ENCODE results near the gene NCAPD2. TPM values are rescaled to one million over a fixed set of nuclear protein-coding genes. Genes with fewer than 3 reads are reported as not detected.
A peak's percentile ranks its signal among the peaks of the same experiment; 100 is the strongest.

NCAPD2 gene, protein sequence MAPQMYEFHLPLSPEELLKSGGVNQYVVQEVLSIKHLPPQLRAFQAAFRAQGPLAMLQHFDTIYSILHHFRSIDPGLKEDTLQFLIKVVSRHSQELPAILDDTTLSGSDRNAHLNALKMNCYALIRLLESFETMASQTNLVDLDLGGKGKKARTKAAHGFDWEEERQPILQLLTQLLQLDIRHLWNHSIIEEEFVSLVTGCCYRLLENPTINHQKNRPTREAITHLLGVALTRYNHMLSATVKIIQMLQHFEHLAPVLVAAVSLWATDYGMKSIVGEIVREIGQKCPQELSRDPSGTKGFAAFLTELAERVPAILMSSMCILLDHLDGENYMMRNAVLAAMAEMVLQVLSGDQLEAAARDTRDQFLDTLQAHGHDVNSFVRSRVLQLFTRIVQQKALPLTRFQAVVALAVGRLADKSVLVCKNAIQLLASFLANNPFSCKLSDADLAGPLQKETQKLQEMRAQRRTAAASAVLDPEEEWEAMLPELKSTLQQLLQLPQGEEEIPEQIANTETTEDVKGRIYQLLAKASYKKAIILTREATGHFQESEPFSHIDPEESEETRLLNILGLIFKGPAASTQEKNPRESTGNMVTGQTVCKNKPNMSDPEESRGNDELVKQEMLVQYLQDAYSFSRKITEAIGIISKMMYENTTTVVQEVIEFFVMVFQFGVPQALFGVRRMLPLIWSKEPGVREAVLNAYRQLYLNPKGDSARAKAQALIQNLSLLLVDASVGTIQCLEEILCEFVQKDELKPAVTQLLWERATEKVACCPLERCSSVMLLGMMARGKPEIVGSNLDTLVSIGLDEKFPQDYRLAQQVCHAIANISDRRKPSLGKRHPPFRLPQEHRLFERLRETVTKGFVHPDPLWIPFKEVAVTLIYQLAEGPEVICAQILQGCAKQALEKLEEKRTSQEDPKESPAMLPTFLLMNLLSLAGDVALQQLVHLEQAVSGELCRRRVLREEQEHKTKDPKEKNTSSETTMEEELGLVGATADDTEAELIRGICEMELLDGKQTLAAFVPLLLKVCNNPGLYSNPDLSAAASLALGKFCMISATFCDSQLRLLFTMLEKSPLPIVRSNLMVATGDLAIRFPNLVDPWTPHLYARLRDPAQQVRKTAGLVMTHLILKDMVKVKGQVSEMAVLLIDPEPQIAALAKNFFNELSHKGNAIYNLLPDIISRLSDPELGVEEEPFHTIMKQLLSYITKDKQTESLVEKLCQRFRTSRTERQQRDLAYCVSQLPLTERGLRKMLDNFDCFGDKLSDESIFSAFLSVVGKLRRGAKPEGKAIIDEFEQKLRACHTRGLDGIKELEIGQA (N-terminal part only)
- total RNA-seq (2014; rRNA removed; shearing (Covaris generic)), result 158 and 173 TPM in 2 replicates
- polyA plus RNA-seq (2015; cell fraction: cytosol; rRNA removed), result 96.4 and 104 TPM in 2 replicates
- 243 and 326 TPM in 2 replicates for polyA plus RNA-seq (2015; cell fraction: nucleus; rRNA removed)

DNA sequence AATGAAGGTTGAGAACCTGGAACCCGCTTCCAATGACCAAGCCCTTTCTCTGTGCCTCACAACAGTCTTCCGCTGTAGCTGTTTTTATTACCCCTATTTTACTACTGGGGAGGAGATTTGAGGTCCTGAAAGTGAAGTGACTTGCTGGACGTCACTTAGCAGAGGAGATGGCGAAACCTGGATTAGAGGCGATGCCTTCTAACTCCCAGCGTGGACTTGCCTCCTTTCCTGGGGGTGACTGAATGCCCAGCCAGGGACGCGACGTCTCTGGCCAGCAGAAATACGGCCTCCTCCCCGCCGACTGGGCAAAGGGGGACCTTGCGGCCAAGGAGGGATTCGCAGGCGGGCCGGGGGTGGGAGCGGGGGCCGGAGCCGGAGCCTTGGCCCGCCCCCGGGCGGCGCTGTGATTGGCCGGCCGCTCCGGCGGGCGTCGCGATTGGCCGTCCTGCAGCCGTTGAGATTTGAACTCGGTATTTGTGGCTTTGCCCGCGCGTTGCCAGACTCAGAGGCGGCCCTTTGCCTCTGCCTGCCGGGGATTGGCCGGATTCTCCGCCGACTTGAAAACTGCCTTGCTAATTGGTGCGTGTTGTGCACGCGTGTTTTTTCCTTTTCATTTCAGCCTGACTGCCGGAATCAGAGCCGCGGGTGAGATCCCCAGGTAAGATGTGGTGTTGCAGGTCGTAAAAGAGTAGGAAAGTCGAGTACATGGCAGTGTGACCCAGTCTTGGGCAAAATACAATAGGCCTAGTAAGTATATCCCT is at the start of gene NCAPD2:
NCAPD2 (plus strand) TSS at position 606 of the 761 bp plus-strand sequence. CDS start 997 bp downstream, outside the sequence.
- DNase-seq (ENCODE audit: low read depth), result peak; percentile 99

DNA sequence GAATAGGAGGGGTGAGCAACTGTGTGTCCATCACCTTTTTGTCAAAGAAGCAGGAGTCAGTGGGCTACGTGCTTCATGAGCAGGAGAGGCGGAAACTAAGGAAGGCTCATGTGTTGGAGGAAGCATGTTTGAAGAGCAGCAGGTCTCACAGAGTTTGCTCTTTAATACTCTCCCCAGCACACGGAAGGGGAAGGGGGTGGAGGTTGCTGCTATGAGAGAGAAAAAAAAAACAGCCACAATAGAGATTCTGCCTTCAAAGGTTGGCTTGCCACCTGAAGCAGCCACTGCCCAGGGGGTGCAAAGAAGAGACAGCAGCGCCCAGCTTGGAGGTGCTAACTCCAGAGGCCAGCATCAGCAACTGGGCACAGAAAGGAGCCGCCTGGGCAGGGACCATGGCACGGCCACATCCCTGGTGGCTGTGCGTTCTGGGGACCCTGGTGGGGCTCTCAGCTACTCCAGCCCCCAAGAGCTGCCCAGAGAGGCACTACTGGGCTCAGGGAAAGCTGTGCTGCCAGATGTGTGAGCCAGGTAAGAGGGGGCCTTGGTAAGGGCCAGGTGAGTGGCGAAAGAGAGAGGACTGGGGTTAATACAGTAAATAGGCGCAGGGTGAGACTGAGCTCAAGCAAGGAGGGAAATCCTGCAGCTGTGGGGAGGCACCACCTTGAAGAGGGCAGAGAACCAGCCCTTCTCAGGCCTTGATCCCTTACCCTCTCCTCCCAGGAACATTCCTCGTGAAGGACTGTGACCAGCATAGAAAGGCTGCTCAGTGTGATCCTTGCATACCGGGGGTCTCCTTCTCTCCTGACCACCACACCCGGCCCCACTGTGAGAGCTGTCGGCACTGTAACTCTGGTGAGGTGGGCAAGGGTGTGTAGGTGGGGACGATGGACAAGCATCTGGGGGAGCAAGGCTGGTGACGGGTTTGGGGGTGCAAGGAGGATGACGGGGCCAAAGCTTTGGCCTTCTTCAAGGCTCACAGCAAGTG is 48.9 kb upstream of the NCAPD2 start, which contains the start of gene CD27:
CD27 (plus strand) TSS at position 252 of the 985 bp plus-strand sequence; CDS start at position 393, 141 bp downstream.
- DNase-seq (ENCODE audit: low read depth), result no peak

DNA sequence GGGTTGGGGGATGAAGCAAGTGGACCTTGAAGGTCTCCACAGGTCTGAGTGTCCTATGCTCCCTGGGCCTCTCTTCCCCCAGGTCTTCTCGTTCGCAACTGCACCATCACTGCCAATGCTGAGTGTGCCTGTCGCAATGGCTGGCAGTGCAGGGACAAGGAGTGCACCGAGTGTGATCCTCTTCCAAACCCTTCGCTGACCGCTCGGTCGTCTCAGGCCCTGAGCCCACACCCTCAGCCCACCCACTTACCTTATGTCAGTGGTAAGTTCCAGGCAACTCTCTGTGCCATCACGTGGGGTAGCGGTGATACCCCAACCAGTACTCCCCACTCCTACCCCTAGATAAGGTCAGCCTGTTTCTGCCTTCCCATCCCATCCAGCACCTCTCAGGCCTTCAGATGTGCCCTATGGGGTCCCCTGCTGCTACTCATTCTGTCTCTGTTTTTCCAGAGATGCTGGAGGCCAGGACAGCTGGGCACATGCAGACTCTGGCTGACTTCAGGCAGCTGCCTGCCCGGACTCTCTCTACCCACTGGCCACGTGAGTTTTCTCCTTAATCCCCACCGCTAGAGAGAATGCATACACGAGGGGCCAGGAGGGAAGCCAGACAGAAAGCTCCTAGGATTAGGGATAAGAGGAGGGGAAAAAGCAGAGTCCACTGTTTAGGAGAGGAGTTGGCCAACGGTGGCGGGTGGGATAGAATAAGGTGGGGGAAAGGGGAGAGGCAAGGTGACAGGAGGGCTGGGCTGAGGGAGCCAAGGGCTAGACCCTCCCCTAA is 43.6 kb upstream of the NCAPD2 start:
- no peak for DNase-seq (ENCODE audit: low read depth)

DNA sequence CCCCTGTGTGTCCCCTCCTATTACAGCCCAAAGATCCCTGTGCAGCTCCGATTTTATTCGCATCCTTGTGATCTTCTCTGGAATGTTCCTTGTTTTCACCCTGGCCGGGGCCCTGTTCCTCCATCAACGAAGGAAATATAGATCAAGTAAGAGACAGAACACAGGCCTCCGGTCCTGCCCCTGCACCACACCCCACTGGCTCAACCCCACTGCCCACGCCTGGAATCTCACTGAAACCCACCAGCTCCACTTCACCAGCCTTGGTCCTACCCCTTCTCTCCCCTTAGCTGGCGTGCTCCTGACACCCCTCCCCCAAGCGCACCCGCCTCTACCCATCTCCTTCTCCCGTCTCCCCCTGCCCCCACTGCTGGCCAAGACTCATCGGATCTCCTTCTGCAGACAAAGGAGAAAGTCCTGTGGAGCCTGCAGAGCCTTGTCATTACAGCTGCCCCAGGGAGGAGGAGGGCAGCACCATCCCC is 43.0 kb upstream of the NCAPD2 start:
- DNase-seq (ENCODE audit: low read depth), result no peak

DNA sequence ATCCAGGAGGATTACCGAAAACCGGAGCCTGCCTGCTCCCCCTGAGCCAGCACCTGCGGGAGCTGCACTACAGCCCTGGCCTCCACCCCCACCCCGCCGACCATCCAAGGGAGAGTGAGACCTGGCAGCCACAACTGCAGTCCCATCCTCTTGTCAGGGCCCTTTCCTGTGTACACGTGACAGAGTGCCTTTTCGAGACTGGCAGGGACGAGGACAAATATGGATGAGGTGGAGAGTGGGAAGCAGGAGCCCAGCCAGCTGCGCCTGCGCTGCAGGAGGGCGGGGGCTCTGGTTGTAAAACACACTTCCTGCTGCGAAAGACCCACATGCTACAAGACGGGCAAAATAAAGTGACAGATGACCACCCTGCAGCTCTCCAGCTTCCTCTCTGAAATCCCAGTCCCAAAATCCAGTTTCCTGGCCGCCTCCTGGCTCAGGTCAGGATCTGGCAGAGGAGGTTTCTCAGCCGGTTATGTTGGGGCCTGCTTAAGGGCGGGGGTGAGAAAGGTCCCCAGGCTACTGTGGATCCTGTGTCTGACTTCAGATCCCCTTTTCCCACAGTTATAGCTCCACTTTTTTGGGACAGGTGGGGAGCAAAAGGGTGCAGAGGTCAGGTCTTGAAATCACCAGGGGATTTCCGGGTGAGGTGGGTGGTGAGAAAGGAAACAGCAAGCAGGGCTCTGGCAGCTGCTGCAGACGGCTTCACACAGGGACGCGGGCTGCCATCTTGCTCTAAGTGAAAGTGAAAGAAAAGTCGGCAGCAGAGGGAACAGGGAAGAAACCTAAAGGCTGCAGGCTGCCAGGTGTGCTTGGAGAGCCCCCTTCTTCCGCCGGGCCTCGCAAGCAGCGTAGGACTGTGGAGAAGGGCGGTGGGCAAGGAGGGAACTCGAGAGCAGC is 42.3 kb upstream of the NCAPD2 start, which contains the start of gene TAPBPL:
TAPBPL (plus strand) TSS at position 695 of the 897 bp plus-strand sequence. CDS start 207 bp downstream, outside the sequence.
- DNase-seq (ENCODE audit: low read depth), result peak; percentile 91

DNA sequence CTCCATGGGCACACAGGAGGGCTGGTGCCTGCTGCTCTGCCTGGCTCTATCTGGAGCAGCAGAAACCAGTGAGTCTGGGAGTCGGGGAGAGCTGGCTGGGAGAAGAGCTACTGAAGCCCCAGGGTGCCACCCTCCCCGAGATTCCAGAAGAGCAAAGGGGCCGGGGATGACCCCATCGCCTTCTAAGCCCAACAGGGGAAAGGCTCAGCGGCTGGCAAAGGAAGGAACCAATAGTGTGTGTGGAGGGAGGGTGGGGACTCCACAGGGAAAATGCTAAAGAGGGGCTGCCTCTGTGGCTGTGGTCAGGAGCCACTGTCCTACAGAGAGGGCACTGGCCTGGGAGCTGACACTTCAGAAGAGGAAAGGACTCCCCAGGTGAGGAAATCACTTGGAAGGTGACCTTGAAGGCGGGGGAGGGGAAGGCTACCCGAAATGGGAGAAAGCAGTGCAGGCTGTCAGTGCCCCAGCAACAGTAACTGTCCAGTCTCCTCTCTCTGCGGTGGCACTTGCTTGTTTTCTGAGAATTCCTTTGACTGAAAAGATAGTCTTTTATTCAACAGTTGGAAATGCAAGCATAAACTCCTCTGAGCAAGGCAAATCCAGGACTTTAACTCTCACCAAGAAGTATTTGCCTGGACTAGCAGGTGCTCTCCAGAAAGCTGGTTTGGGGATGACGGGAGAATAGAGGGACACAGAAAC is 41.5 kb upstream of the NCAPD2 start:
- DNase-seq (ENCODE audit: low read depth), result no peak

DNA sequence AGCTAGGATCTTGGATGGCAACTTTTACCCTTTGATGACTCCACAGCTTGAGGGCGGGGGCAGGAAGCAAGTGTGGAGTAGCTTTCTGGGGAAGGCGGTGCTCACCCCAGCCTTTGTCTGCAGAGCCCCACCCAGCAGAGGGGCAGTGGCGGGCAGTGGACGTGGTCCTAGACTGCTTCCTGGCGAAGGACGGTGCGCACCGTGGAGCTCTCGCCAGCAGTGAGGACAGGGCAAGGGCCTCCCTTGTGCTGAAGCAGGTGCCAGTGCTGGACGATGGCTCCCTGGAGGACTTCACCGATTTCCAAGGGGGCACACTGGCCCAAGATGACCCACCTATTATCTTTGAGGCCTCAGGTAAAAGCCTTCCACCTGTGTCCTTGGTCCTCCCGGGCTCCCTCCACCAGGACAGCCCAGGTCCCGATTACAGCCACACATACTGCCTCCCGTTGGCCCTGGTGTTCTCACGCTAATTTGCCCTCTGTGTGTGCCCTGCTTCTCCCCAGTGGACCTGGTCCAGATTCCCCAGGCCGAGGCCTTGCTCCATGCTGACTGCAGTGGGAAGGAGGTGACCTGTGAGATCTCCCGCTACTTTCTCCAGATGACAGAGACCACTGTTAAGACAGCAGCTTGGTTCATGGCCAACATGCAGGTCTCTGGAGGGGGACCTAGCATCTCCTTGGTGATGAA is 40.8 kb upstream of the NCAPD2 start:
- DNase-seq (ENCODE audit: low read depth), result no peak

DNA sequence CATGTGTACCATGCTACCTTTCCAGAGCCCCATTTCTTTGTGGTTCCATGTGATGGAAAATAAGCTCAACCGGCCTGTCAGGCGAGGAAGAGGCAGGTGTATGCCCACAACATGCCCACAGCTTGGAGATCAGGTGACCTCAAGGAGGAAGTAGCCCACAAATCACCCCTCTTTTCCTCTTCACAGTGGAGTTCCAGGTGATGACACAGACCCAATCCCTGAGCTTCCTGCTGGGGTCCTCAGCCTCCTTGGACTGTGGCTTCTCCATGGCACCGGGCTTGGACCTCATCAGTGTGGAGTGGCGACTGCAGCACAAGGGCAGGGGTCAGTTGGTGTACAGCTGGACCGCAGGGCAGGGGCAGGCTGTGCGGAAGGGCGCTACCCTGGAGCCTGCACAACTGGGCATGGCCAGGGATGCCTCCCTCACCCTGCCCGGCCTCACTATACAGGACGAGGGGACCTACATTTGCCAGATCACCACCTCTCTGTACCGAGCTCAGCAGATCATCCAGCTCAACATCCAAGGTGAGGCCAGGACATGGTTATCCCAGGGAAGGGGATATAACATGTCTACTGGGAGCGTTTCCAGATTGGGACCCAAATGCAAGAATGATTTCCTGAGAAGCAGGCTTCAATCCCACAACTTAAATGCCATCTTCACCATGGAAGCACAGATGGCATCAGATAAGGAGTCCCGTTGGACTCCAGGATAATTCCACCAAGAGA is 36.5 kb upstream of the NCAPD2 start:
- DNase-seq (ENCODE audit: low read depth), result no peak

DNA sequence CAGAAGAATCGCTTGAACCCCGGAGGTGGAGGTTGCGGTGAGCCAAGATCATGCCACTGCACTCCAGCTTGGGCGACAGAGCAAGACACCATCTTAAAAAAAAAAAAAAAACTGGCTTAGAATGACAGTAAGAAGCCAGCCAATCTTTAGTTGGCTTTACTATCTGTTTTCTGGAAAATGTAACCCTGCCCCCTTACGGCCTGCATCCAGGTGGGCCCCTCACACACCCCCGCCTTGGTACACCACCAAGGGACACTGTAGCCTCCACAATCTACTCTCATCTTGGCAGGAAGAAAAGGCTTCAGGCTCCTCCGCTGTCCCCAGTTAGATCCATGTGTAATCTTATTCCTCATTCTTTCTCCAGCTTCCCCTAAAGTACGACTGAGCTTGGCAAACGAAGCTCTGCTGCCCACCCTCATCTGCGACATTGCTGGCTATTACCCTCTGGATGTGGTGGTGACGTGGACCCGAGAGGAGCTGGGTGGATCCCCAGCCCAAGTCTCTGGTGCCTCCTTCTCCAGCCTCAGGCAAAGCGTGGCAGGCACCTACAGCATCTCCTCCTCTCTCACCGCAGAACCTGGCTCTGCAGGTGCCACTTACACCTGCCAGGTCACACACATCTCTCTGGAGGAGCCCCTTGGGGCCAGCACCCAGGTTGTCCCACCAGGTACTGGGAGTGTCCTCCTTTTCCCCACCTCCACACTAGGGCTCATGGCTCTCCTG is 35.5 kb upstream of the NCAPD2 start:
- no peak for DNase-seq (ENCODE audit: low read depth)

DNA sequence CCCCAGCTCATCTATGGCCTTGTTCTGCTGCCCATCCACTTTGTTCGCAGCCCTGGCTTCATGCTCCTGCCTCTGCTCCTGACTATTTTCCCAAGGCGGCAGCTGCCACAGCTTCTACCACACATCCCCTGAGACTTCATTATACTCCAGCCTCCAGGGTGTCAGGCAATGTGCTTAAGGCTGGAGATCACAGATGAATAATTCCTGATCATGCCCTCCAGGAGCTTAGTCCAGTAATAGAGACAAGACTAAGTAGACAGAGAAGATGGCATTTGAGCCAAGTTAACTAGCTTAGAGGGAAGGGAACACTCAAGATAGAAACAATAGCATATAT is 34.9 kb upstream of the NCAPD2 start:
- no peak for DNase-seq (ENCODE audit: low read depth)

DNA sequence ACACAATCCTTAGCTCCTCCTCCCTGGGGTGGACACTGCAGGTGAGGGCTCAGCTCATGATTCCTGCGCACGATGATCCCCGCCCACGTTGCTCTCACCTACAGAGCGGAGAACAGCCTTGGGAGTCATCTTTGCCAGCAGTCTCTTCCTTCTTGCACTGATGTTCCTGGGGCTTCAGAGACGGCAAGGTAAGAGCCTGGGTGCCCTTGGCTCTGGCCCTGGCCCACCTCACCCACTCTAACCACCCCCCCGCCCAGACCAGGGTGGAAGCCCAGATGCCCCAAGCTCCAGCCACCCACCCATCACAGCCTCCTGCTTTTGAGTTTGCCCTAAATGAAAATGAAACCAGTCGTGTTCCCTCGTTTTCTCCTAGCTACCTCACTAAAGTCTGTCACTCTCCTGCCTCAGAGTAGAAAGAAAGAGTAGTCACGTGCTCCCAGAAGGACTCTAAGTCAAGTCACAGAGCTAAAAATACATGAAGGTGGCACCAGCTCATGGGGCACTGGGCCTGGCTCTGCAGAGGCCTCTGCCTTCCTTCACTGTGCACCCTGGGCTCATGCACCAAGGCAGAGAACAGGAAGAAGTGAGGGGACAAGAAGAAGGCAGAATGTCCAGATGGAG is 33.0 kb upstream of the NCAPD2 start:
- no peak for DNase-seq (ENCODE audit: low read depth)

DNA sequence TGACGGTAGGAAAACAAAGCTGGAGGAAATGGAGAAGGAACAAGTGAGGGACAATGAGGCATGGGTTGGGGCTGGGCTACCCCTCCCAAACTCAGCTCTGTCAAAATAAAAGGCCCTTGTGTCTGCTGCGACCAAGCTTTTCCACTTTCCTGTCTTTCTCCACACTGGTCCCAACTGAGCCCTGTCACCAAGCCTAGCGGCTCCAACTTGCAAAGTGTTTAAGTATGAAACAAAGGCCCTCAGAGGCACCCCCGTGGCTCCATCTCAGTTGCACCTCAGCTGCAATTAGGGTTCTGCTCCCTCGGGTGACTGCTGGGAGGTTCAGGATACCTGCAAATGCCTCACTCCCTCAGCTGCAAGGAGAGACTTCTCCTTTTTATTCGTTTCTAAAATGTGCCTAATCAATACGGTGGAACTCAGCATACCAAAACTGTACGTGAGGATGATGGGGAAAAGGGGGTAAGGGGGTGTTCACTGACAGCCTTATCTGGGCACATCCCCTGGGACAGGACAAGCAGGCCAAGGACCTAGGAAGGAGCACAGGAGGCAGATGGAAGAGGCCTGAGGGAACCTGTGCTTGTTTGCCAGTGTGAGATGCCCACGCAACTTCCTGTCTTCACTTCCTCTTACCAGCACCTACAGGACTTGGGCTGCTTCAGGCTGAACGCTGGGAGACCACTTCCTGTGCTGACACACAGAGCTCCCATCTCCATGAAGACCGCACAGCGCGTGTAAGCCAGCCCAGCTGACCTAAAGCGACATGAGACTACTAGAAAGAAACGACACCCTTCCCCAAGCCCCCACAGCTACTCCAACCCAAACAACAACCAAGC is 32.3 kb upstream of the NCAPD2 start:
- DNase-seq (ENCODE audit: low read depth), result peak; percentile 74
